Spleen (tissue), 7 donors: ENCODE results near the gene TACR1.

Experiments used
- POLR2A ChIP-seq, 3 donors: fragments of 450-650 bp; IDR thresholded peaks; one replicate each; pipeline ENCODE4 v1.5.1; 2017; ENCODE audit warnings: antibody characterized with exemption in 3 of 3, mild to moderate bottlenecking in 1 of 3
- POLR2AphosphoS5 ChIP-seq, 3 donors: sonication (generic); formaldehyde crosslinking; IDR thresholded peaks; one replicate each; pipeline ENCODE4 v1.5.1; 2017; ENCODE audit warnings: antibody characterized with exemption in 3 of 3
- TF ChIP-seq, protein P1 (sequence below), 11 experiments: fragments of 200-600 bp in 7 of 11; fragments of 450-650 bp in 4 of 11; sonication (generic) in 4 of 11; IDR thresholded peaks in 8 of 11; conservative IDR thresholded peaks in 3 of 11; 1 replicate in 7 of 11; 2 replicates in 4 of 11; pipeline versions ENCODE4 v1.4.0 to v1.8.0; 2016 to 2021; ENCODE audit warnings: antibody characterized with exemption in 11 of 11, inconsistent platforms in 4 of 11, mild to moderate bottlenecking in 1 of 11
- donor health status: DM: no; HTN: no; CAD: no; lungs with moderate emphysema.
- donor health status: DM: no; HTN: no; CAD: no.
- donor health status: DM: no; HTN: no; CAD: no.

- TF ChIP-seq, protein P1, sequence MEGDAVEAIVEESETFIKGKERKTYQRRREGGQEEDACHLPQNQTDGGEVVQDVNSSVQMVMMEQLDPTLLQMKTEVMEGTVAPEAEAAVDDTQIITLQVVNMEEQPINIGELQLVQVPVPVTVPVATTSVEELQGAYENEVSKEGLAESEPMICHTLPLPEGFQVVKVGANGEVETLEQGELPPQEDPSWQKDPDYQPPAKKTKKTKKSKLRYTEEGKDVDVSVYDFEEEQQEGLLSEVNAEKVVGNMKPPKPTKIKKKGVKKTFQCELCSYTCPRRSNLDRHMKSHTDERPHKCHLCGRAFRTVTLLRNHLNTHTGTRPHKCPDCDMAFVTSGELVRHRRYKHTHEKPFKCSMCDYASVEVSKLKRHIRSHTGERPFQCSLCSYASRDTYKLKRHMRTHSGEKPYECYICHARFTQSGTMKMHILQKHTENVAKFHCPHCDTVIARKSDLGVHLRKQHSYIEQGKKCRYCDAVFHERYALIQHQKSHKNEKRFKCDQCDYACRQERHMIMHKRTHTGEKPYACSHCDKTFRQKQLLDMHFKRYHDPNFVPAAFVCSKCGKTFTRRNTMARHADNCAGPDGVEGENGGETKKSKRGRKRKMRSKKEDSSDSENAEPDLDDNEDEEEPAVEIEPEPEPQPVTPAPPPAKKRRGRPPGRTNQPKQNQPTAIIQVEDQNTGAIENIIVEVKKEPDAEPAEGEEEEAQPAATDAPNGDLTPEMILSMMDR (IDR thresholded peaks at IDR 0.05 in 8 of 11, conservative IDR thresholded peaks at IDR 0.05 in 3 of 11) = no peak
- TF ChIP-seq POLR2A (IDR thresholded peaks at IDR 0.05) = no peak
- TF ChIP-seq POLR2AphosphoS5 (IDR thresholded peaks at IDR 0.05) = no peak
These were observed 195.5 kb downstream of the TACR1 start for GRCh38 chr2:75003773-75004172.
